HepG2 (cell line): ENCODE results near the gene HSF4. TPM values are rescaled to one million over a fixed set of nuclear protein-coding genes. Genes with fewer than 3 reads are reported as not detected.

ENCODE experiments used
- CC2D1A ChIP-seq: sonication (generic); formaldehyde crosslinking; IDR thresholded peaks from 2 replicates; pipeline ENCODE4 v1.8.1; 2023; ENCODE audit warnings: mild to moderate bottlenecking, missing genetic modification reagents
- DNMT1 ChIP-seq: sonication (generic); formaldehyde crosslinking; IDR thresholded peaks from 2 replicates; pipeline ENCODE4 v1.5.1; 2020; ENCODE audit warnings: mild to moderate bottlenecking, missing genetic modification reagents
- HNRNPK ChIP-seq: fragments of 200-400 bp; formaldehyde crosslinking; IDR thresholded peaks from 2 replicates; pipeline ENCODE4 v1.6.1; 2018; ENCODE audit warnings: low read length, low read depth, moderate library complexity, mild to moderate bottlenecking; ENCODE audit not compliant: poor library complexity, severe bottlenecking
- IRF2 ChIP-seq: IDR thresholded peaks from 2 replicates; pipeline ENCODE4 v1.6.1; 2018; ENCODE audit warnings: missing genetic modification reagents, missing compliant biosample characterization
- MAFG ChIP-seq: sonication (generic); formaldehyde crosslinking; IDR thresholded peaks from 2 replicates; pipeline ENCODE4 v1.5.1; 2020; ENCODE audit warnings: mild to moderate bottlenecking, missing genetic modification reagents
- MAX ChIP-seq: IDR thresholded peaks from 2 replicates; pipeline ENCODE4 v1.6.1; 2012; ENCODE audit warnings: inconsistent platforms
- NBN ChIP-seq: fragments of 450-650 bp; conservative IDR thresholded peaks from 2 replicates; pipeline ENCODE4 v1.6.1; 2017
- NFIB ChIP-seq: sonication (generic); formaldehyde crosslinking; IDR thresholded peaks from 2 replicates; pipeline ENCODE4 v1.9.0; 2021; ENCODE audit warnings: missing genetic modification reagents, mild to moderate bottlenecking, borderline replicate concordance
- PHF21A ChIP-seq: sonication (generic); formaldehyde crosslinking; IDR thresholded peaks from 2 replicates; pipeline ENCODE4 v1.5.0; 2020; ENCODE audit warnings: mild to moderate bottlenecking, missing genetic modification reagents
- REPIN1 ChIP-seq: sonication (generic); formaldehyde crosslinking; IDR thresholded peaks from 2 replicates; pipeline ENCODE4 v1.8.0; 2022; ENCODE audit warnings: missing genetic modification reagents, low read depth, mild to moderate bottlenecking, borderline replicate concordance
- TMF1 ChIP-seq: sonication (generic); formaldehyde crosslinking; IDR thresholded peaks from 2 replicates; pipeline ENCODE4 v1.8.1; 2022; ENCODE audit warnings: low read depth, missing genetic modification reagents
- U2AF1 ChIP-seq: fragments of 200-400 bp; formaldehyde crosslinking; optimal IDR thresholded peaks from 2 replicates; pipeline ENCODE3; 2017; ENCODE audit warnings: mild to moderate bottlenecking, low read depth, low read length
- ZFAT ChIP-seq: sonication (generic); formaldehyde crosslinking; conservative IDR thresholded peaks from 2 replicates; pipeline ENCODE4 v1.8.1; 2023; ENCODE audit warnings: missing genetic modification reagents, inconsistent platforms
- ZFP36L1 ChIP-seq: sonication (generic); formaldehyde crosslinking; IDR thresholded peaks from 2 replicates; pipeline ENCODE4 v1.8.0; 2022; ENCODE audit warnings: mild to moderate bottlenecking, missing genetic modification reagents, moderate library complexity
- ZNF263 ChIP-seq: sonication (generic); formaldehyde crosslinking; IDR thresholded peaks from 2 replicates; pipeline ENCODE4 v1.4.0; 2020; ENCODE audit warnings: missing genetic modification reagents
- ZNF44 ChIP-seq: sonication (generic); formaldehyde crosslinking; IDR thresholded peaks from 2 replicates; pipeline ENCODE4 v1.5.1; 2020; ENCODE audit warnings: mild to moderate bottlenecking, missing genetic modification reagents
- ZNF557 ChIP-seq: sonication (generic); formaldehyde crosslinking; IDR thresholded peaks from 2 replicates; pipeline ENCODE4 v1.4.0; 2020; ENCODE audit warnings: missing genetic modification reagents
- ZNF574 ChIP-seq: sonication (generic); formaldehyde crosslinking; IDR thresholded peaks from 2 replicates; pipeline ENCODE4 v1.4.0; 2020; ENCODE audit warnings: missing genetic modification reagents
- ZNF619 ChIP-seq: sonication (generic); formaldehyde crosslinking; IDR thresholded peaks from 2 replicates; pipeline ENCODE4 v1.4.0; 2020; ENCODE audit warnings: mild to moderate bottlenecking, missing genetic modification reagents
- ZNF691 ChIP-seq: sonication (generic); formaldehyde crosslinking; IDR thresholded peaks from 2 replicates; pipeline ENCODE4 v1.4.0; 2020; ENCODE audit warnings: missing genetic modification reagents, low read depth, mild to moderate bottlenecking, borderline replicate concordance
- ZNF850 ChIP-seq: sonication (generic); formaldehyde crosslinking; conservative IDR thresholded peaks from 2 replicates; pipeline ENCODE4 v1.9.0; 2021; ENCODE audit warnings: mild to moderate bottlenecking, missing genetic modification reagents
- polyA plus RNA-seq, 8 experiments: library from polyadenylated mRNA; depleted of rRNA in 3 of 8; stranded (reverse) in 7 of 8; unstranded in 1 of 8; fragments of >200 nt; fragmentation: Illumina TruSeq in 4 of 8; extraction: Trizol in 4 of 8; gene quantifications; 2 replicates each; pipeline versions ENCODE4 v1.2.1 to v1.2.3, GENCODE V29; 2011 to 2016; ENCODE audit warnings: low read depth in 4 of 8, missing spikeins in 1 of 8, mixed read lengths in 1 of 8; ENCODE audit not compliant: insufficient read depth in 1 of 8
- total RNA-seq, 5 experiments: library from RNA; depleted of rRNA; stranded (reverse); fragments of >200 nt; fragmentation: Illumina TruSeq; extraction: Trizol; gene quantifications; 2 replicates each; pipeline ENCODE4 v1.2.3, GENCODE V29; 2016; ENCODE audit warnings: low read depth in 1 of 5
- TF ChIP-seq, protein P1 (sequence below): sonication (generic); formaldehyde crosslinking; IDR thresholded peaks from 2 replicates; pipeline ENCODE4 v1.4.0; 2020; ENCODE audit warnings: mild to moderate bottlenecking, missing genetic modification reagents

HSF4 gene
- total and polyA plus RNA-seq, 2 of the 13 experiments (the other 11 are each of a cell fraction or from before 2014, with no cell fraction given), result 3.5 to 16.9 TPM

- TF ChIP-seq, protein P1, sequence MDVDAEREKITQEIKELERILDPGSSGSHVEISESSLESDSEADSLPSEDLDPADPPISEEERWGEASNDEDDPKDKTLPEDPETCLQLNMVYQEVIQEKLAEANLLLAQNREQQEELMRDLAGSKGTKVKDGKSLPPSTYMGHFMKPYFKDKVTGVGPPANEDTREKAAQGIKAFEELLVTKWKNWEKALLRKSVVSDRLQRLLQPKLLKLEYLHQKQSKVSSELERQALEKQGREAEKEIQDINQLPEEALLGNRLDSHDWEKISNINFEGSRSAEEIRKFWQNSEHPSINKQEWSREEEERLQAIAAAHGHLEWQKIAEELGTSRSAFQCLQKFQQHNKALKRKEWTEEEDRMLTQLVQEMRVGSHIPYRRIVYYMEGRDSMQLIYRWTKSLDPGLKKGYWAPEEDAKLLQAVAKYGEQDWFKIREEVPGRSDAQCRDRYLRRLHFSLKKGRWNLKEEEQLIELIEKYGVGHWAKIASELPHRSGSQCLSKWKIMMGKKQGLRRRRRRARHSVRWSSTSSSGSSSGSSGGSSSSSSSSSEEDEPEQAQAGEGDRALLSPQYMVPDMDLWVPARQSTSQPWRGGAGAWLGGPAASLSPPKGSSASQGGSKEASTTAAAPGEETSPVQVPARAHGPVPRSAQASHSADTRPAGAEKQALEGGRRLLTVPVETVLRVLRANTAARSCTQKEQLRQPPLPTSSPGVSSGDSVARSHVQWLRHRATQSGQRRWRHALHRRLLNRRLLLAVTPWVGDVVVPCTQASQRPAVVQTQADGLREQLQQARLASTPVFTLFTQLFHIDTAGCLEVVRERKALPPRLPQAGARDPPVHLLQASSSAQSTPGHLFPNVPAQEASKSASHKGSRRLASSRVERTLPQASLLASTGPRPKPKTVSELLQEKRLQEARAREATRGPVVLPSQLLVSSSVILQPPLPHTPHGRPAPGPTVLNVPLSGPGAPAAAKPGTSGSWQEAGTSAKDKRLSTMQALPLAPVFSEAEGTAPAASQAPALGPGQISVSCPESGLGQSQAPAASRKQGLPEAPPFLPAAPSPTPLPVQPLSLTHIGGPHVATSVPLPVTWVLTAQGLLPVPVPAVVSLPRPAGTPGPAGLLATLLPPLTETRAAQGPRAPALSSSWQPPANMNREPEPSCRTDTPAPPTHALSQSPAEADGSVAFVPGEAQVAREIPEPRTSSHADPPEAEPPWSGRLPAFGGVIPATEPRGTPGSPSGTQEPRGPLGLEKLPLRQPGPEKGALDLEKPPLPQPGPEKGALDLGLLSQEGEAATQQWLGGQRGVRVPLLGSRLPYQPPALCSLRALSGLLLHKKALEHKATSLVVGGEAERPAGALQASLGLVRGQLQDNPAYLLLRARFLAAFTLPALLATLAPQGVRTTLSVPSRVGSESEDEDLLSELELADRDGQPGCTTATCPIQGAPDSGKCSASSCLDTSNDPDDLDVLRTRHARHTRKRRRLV, result 0 out of 2 replicates have a peak, but pooled peaks have one; percentile 20
- TF ChIP-seq TMF1 (CRISPR knock-in tag), result no peak
- 0 out of 2 replicates have a peak, but pooled peaks have one; percentile 19 for TF ChIP-seq ZNF574 (CRISPR knock-in tag)
- TF ChIP-seq ZNF557 (CRISPR knock-in tag), result peak; percentile 30; the same call in 1 of the 2 replicates
- TF ChIP-seq MAX, result no peak
- 0 out of 2 replicates have a peak, but pooled peaks have one; percentile 54 for TF ChIP-seq NFIB (CRISPR knock-in tag)
- TF ChIP-seq PHF21A, result no peak; the same call in 1 of the 2 replicates
- TF ChIP-seq CC2D1A (CRISPR knock-in tag), result no peak
- no peak for TF ChIP-seq MAFG
- no peak for TF ChIP-seq IRF2 (CRISPR knock-in tag)
- no peak for TF ChIP-seq ZFAT (CRISPR knock-in tag)
- TF ChIP-seq ZNF619, result no peak
- TF ChIP-seq ZNF691 (CRISPR knock-in tag), result no peak
- TF ChIP-seq HNRNPK, result no peak
- TF ChIP-seq ZNF44 (CRISPR knock-in tag), result 0 out of 2 replicates have a peak, but pooled peaks have one; percentile 16
- TF ChIP-seq NBN, result no peak
- TF ChIP-seq DNMT1 (CRISPR knock-in tag), result no peak
- peak; percentile 9; the same call in 1 of the 2 replicates for TF ChIP-seq REPIN1 (CRISPR knock-in tag)
- TF ChIP-seq ZNF850, result 0 out of 2 replicates have a peak, but pooled peaks have one; percentile 12
- no peak for TF ChIP-seq ZFP36L1
- TF ChIP-seq ZNF263 (CRISPR knock-in tag), result no peak
- peak; percentile 34 for TF ChIP-seq U2AF1
These were observed 5.2 kb downstream of the HSF4 start (continued) for GRCh38 chr16:67169642-67170167.
